ENCODE data around the gene TMIGD1. TPM values are rescaled to one million over a fixed set of nuclear protein-coding genes. Genes with fewer than 3 reads are reported as not detected.

Gene TMIGD1
- total RNA-seq, 2 experiments from 2014 or later, result not detected

Other genes starting within 250 kb of the TMIGD1 start
- gene NSRP1, start 217.2 kb downstream of the TMIGD1 start, total RNA-seq, result 10 to 100 TPM; 21.6 to 22.7 TPM
- gene SLC6A4, start 98.4 kb downstream of the TMIGD1 start, total RNA-seq, result under 1 TPM; 0.13 to 0.18 TPM
- 10 to 100 TPM; 47.3 to 52.8 TPM for gene BLMH, start 42.1 kb downstream of the TMIGD1 start, total RNA-seq
- 10 to 100 TPM; 28.7 to 32.3 TPM for gene CPD, start 44.9 kb upstream of the TMIGD1 start, total RNA-seq
- gene GOSR1, start 143.4 kb upstream of the TMIGD1 start, total RNA-seq, result 10 to 100 TPM; 45.5 to 45.7 TPM

Data from activated CD4-positive, alpha-beta memory T cell treated with anti-CD3 and anti-CD28 coated beads, Interleukin-2, amount 10 ng/mL, durations not matched to agents 7 days and 5 days (primary cell).